IMR-90 (cell line): ENCODE results near the gene SEC22B. TPM values are rescaled to one million over a fixed set of nuclear protein-coding genes. Genes with fewer than 3 reads are reported as not detected.
A peak's percentile ranks its signal among the peaks of the same experiment; 100 is the strongest.
"Not testable (repeated sequence)": the region's sequence is repeated elsewhere in the genome, so short reads cannot be mapped to it uniquely, and the experiment has no call there.

Source experiments
- ATAC-seq: fragments of 200-7000 bp; cut with Tn5 transposase; 2 replicates; pipeline ENCODE4 v1.9.1; 2020; ENCODE audit warnings: low read depth, mild to moderate bottlenecking, moderate library complexity
- BruUV-seq: library from RNA; stranded (reverse); fragments of 400-500 nt; replicated peaks from 2 replicates; lab custom pipeline; 2021; lab: Mats Ljungman, UMichigan
- CTCF ChIA-PET: fragments of 300-600 bp; formaldehyde crosslinking; extraction: SDS; loops from one replicate; lab custom pipeline; 2021; ENCODE audit warnings: antibody characterized with exemption; lab: Yijun Ruan, JAX
- POLR2A ChIA-PET: fragments of 300-600 bp; sonication (Branson Sonifier 250); formaldehyde crosslinking; loops from one replicate; lab custom pipeline; 2022; ENCODE audit warnings: antibody characterized with exemption; ENCODE audit not compliant: unreplicated experiment; lab: Charles Lee
- DNase-seq: peaks from one replicate; pipeline ENCODE4 v3.0.0; 2013
- H2AFZ ChIP-seq: replicated peaks from 2 replicates; pipeline ENCODE3; 2013; ENCODE audit warnings: low read length, mild to moderate bottlenecking; ENCODE audit not compliant: poor library complexity
- H2AK5ac ChIP-seq: 2 replicates; pipeline ENCODE4 v1.6.1; 2013; ENCODE audit warnings: low read depth, low read length, inconsistent platforms
- H2AK9ac ChIP-seq: replicated peaks from 2 replicates; pipeline ENCODE3; 2013; ENCODE audit warnings: mild to moderate bottlenecking, low read depth, low read length, moderate library complexity; ENCODE audit not compliant: poor library complexity
- H2BK120ac ChIP-seq: 2 replicates; pipeline ENCODE4 v1.6.1; 2013; ENCODE audit warnings: low read depth, low read length, inconsistent platforms
- H2BK15ac ChIP-seq: 3 replicates; pipeline ENCODE4 v1.6.1; 2013; ENCODE audit warnings: low read depth, low read length, inconsistent platforms
- H2BK20ac ChIP-seq: 2 replicates; pipeline ENCODE4 v1.6.1; 2013; ENCODE audit warnings: low read depth, mild to moderate bottlenecking, inconsistent platforms, low read length, moderate library complexity
- H2BK5ac ChIP-seq: 2 replicates; pipeline ENCODE4 v1.6.1; 2013; ENCODE audit warnings: mild to moderate bottlenecking, low read depth, low read length, inconsistent platforms; ENCODE audit not compliant: poor library complexity, severe bottlenecking
- H3K14ac ChIP-seq: replicated peaks from 2 replicates; pipeline ENCODE4 v1.6.1; 2013; ENCODE audit warnings: low read depth, low read length, inconsistent platforms
- H3K18ac ChIP-seq: 2 replicates; pipeline ENCODE4 v1.6.1; 2013; ENCODE audit warnings: low read depth, low read length, control low read depth
- H3K23ac ChIP-seq: 2 replicates; pipeline ENCODE4 v1.6.1; 2013; ENCODE audit warnings: low read depth, low read length, inconsistent platforms
- H3K27ac ChIP-seq: 2 replicates; pipeline ENCODE4 v1.5.1; 2013; ENCODE audit warnings: mild to moderate bottlenecking, control low read depth, low read length; ENCODE audit not compliant: insufficient read depth
- H3K27me3 ChIP-seq: 2 replicates; pipeline ENCODE4 v1.6.1; 2013; ENCODE audit warnings: low read length; ENCODE audit not compliant: control insufficient read depth, insufficient read depth
- H3K36me3 ChIP-seq: 2 replicates; pipeline ENCODE4 v1.6.1; 2013; ENCODE audit warnings: low read length, mixed read lengths; ENCODE audit not compliant: control insufficient read depth, insufficient read depth
- H3K4ac ChIP-seq: 2 replicates; pipeline ENCODE4 v1.6.1; 2013; ENCODE audit warnings: low read depth, low read length, inconsistent platforms
- H3K4me1 ChIP-seq: 2 replicates; pipeline ENCODE4 v1.6.1; 2013; ENCODE audit warnings: low read length, mixed read lengths; ENCODE audit not compliant: control insufficient read depth, insufficient read depth
- H3K4me2 ChIP-seq: 2 replicates; pipeline ENCODE4 v1.6.1; 2013; ENCODE audit warnings: low read depth, mild to moderate bottlenecking, control low read depth, low read length, moderate library complexity
- H3K4me3 ChIP-seq: 2 replicates; pipeline ENCODE4 v1.5.1; 2013; ENCODE audit warnings: low read depth, mild to moderate bottlenecking, control low read depth, low read length, moderate library complexity; ENCODE audit not compliant: insufficient read depth
- H3K56ac ChIP-seq: 2 replicates; pipeline ENCODE4 v1.6.1; 2013; ENCODE audit warnings: low read length, inconsistent platforms; ENCODE audit not compliant: insufficient read depth; ENCODE audit errors: extremely low read depth
- H3K79me1 ChIP-seq, 2 experiments: 2 replicates each; pipeline ENCODE4 v1.6.1; 2013; ENCODE audit warnings: low read length in 2 of 2, inconsistent platforms in 1 of 2, low read depth in 1 of 2
- H3K9ac ChIP-seq: 2 replicates; pipeline ENCODE4 v1.6.1; 2013; ENCODE audit warnings: low read depth, low read length, control low read depth
- H3K9me1 ChIP-seq: 2 replicates; pipeline ENCODE4 v1.6.1; 2013; ENCODE audit warnings: low read length, inconsistent platforms; ENCODE audit not compliant: insufficient read depth
- H3K9me3 ChIP-seq: 2 replicates; pipeline ENCODE4 v1.6.1; 2013; ENCODE audit warnings: low read length; ENCODE audit not compliant: control insufficient read depth, insufficient read depth
- H4K20me1 ChIP-seq: 2 replicates; pipeline ENCODE4 v1.6.1; 2013; ENCODE audit warnings: low read length, inconsistent platforms; ENCODE audit not compliant: insufficient read depth
- H4K5ac ChIP-seq: 2 replicates; pipeline ENCODE4 v1.6.1; 2013; ENCODE audit warnings: mild to moderate bottlenecking, low read depth, low read length, control low read depth
- H4K8ac ChIP-seq, 2 experiments: 2 replicates each; pipeline ENCODE4 v1.6.1; 2013; ENCODE audit warnings: low read depth in 2 of 2, low read length in 2 of 2, control low read depth in 1 of 2, inconsistent platforms in 1 of 2
- H4K91ac ChIP-seq: 2 replicates; pipeline ENCODE4 v1.6.1; 2013; ENCODE audit warnings: low read depth, low read length, inconsistent platforms; ENCODE audit not compliant: insufficient read depth
- WGBS, 2 experiments: methylation state at CpG; one replicate each; pipeline versions ENCODE4 v1.1.5 to v1.1.7; 2013; ENCODE audit warnings: missing lambda C conversion rate in 2 of 2; ENCODE audit not compliant: insufficient read length in 1 of 2; ENCODE audit errors: extremely low coverage in 2 of 2; 5-methylcytosine and 5-hydroxymethylcytosine counted together
- dilution Hi-C: fragments of 300-500 bp; cut with HindIII; formaldehyde crosslinking; loops from one replicate; pipeline ENCODE4 v1.14.3; 2018; ENCODE audit warnings: low sequenced_read_pairs; ENCODE audit not compliant: unreplicated experiment
- in situ Hi-C: fragments of 300-500 bp; cut with MboI; formaldehyde crosslinking; loops from 3 replicates; pipeline ENCODE4 v1.14.3; 2019; ENCODE audit warnings: low sequenced_read_pairs, inconsistent platforms, mixed read lengths
- intact Hi-C: fragments of 100-400 bp; cut with micrococcal nuclease; formaldehyde crosslinking; loops from 2 replicates; pipeline ENCODE4 v1.10.0; 2022
- polyA plus RNA-seq, 3 experiments: library from polyadenylated mRNA; depleted of rRNA; stranded (reverse); fragments of >200 nt; gene quantifications; 2 replicates each; pipeline ENCODE4 v1.2.3, GENCODE V29; 2012; ENCODE audit warnings: low replicate concordance in 1 of 3
- total RNA-seq: library from RNA; depleted of rRNA; stranded (reverse); fragments of >200 nt; gene quantifications from 2 replicates; pipeline ENCODE4 v1.2.3, GENCODE V29; 2012

Gene SEC22B
- total and polyA plus RNA-seq, 2 of the 4 experiments (the other 2 are of a cell fraction), result 35.9 to 57.4 TPM

DNA sequence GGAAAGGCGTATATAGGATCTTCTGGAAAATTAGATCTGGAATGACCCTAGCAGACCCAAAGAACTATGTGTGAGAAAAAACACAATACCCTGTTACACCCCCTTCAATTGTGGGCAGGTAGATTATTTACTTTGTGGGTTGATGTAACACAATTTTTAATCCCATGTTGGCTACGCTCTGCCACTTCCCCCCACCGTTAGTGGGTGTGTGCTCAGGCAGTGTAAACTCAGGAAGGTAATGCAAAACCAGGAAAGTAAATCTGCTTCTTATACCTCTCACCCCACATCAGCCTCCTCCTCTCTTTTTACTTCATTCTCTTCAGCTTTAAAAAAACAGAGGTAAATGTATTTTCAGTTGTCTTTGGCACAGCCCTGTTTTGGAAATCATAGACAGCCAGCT is 63.2 kb downstream of the SEC22B start:
- H2AK5ac ChIP-seq, DNase-seq, intact Hi-C loops, H2AK9ac ChIP-seq, H2BK120ac ChIP-seq, H3K4me2 ChIP-seq, in situ Hi-C loops, H4K91ac ChIP-seq, H2BK5ac ChIP-seq, H3K9ac ChIP-seq, H3K27me3 ChIP-seq, H3K27ac ChIP-seq, H3K14ac ChIP-seq, H3K18ac ChIP-seq, H3K4ac ChIP-seq, H3K9me1 ChIP-seq, dilution Hi-C loops, H3K36me3 ChIP-seq, H4K5ac ChIP-seq, H2BK20ac ChIP-seq, H3K23ac ChIP-seq, H3K4me3 ChIP-seq, POLR2A ChIA-PET, H3K9me3 ChIP-seq, CTCF ChIA-PET, H4K20me1 ChIP-seq, H3K79me1 ChIP-seq, H4K8ac ChIP-seq, H2BK15ac ChIP-seq, H3K4me1 ChIP-seq, H2AFZ ChIP-seq, BruUV-seq, ATAC-seq, H3K56ac ChIP-seq: not testable (repeated sequence)
- no CpG with 5 or more reads among the region's 3 CpGs for WGBS, 2 experiments

DNA sequence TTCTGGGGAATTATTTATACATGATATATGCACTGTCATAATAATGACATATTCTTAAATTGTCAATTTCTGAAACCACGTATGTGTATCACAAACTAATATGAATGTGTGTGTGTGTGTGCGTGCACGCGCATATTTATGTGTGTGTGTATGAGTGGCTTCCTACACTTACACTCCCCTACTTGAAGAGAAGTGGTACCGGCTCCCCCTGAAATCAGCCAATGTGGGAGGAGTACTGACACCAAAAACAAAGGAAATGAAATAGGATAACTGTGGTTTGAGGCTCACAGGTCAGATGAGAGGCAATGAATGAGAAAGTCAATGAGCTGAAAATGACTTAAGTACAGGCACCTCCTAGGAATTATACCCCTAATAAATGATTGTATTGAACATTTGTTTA is 64.1 kb downstream of the SEC22B start:
- no CpG with 5 or more reads among the region's 5 CpGs for WGBS, 2 experiments
- H3K18ac ChIP-seq, H4K5ac ChIP-seq, H4K8ac ChIP-seq, H4K91ac ChIP-seq, H3K4me2 ChIP-seq, CTCF ChIA-PET, H3K9me3 ChIP-seq, H3K27ac ChIP-seq, H4K20me1 ChIP-seq, H3K4me3 ChIP-seq, H3K27me3 ChIP-seq, POLR2A ChIA-PET, H3K56ac ChIP-seq, H3K79me1 ChIP-seq, H3K9me1 ChIP-seq, H2AK9ac ChIP-seq, intact Hi-C loops, dilution Hi-C loops, H2AFZ ChIP-seq, H3K4me1 ChIP-seq, BruUV-seq, H3K23ac ChIP-seq, H3K36me3 ChIP-seq, H2BK5ac ChIP-seq, in situ Hi-C loops, H3K9ac ChIP-seq: not testable (repeated sequence)
- Histone ChIP-seq H2AK5ac (peak overlapping the region; percentile 50; the same call in 1 of the 2 replicates), H2BK120ac (0 out of 2 replicates have a peak overlapping the region, but pooled peaks have one; percentile 54), H3K4ac (peak overlapping the region; percentile 56; the same call in 1 of the 2 replicates), H2BK20ac (peak overlapping the region; percentile 61; the same call in 1 of the 2 replicates), H3K14ac (peak overlapping the region; percentile 66; the same call in 1 of the 2 replicates), H2BK15ac (peak overlapping the region; percentile 74; the same call in 1 of the 3 replicates)
- peak; percentile 24 for DNase-seq
- peak; percentile 37 for ATAC-seq
